Measurements from ENCODE around the gene STARD3NL.

Gene STARD3NL

GRCh38 chr7:38191791-38192190 is 13.7 kb downstream of the STARD3NL start:
- H3K4me3 ChIP-seq (ENCODE audit: low read depth, low read length) = no peak overlapping the region
- no peaks in the 10 kb centered on the region for H3K9me3 ChIP-seq (ENCODE audit: severe bottlenecking)
- H3K36me3 ChIP-seq = no peaks in the 10 kb centered on the region
- no peaks in the 10 kb centered on the region for H3K27me3 ChIP-seq (ENCODE audit: insufficient read depth, low read depth, severe bottlenecking)
- no peak overlapping the region for H3K27ac ChIP-seq
- no peak for DNase-seq
- TF ChIP-seq CTCF (IDR thresholded peaks at IDR 0.05; ENCODE audit: low read depth, low read length) = no peak

DNA sequence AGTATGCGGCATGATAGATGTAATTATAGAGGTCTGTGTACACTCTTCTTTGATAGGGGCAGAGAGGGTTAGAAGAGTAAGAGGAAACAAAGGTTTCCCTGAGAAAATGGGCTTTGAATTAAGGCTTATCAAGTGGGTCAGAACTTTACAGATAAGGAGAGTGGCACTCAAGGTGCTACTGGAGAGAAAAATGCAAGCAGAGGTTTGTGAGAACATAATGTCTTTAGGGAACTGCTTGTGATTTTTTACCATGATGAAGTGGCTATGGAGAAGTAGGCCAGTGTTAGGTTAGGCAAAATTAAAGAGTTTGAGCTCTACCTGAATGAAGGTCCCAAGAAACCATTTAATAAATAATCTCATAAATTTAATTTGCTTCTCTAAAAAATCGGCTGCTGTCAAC is 14.3 kb downstream of the STARD3NL start:
- no peak overlapping the region for H3K4me3 ChIP-seq (ENCODE audit: low read depth, low read length)
- H3K36me3 ChIP-seq = no peaks in the 10 kb centered on the region
- DNase-seq = no peak
- no peaks in the 10 kb centered on the region for H3K27me3 ChIP-seq (ENCODE audit: insufficient read depth, low read depth, severe bottlenecking)
- no peaks in the 10 kb centered on the region for H3K9me3 ChIP-seq (ENCODE audit: severe bottlenecking)
- no peak overlapping the region for H3K27ac ChIP-seq
- no peak for TF ChIP-seq CTCF (IDR thresholded peaks at IDR 0.05; ENCODE audit: low read depth, low read length)

DNA sequence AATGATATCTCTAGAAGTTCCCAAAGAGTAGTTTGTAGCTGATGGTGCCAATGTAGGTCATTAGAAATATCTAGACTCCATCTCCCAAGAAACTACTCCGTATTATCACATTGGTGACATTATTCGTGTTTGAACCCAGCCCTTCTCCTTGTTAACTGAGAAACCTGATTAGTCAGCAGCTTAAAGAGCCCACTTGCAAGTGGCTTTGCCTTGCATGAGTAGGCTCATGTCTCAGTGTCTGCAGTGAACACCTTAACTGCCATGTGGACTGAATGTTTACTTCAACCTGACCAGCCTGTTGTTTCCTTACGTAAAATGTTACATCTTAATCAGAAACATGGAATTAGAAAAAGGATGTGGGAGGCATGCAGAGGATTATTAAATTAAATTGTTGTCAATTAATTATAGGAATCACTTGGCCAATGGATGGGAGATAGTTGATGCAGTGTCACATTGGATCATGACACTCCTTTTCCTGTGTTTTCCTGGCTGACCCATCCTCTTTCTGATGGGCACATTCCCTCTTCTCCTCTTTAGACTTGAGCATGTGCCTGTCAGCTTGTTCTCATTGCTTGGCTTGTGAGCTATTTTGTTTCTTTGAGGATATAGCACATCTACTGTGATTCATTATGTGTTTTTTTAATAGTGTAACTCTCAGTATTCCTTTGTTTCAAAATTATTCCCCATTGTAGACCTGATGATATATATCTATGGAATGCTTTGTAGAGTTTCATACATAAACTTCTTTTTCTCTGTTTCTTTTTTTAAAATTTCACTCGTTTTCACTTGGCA is 18.0 kb downstream of the STARD3NL start:
- Histone ChIP-seq H3K27me3 (ENCODE audit: insufficient read depth, low read depth, severe bottlenecking) (no peaks in the 10 kb centered on the region), H3K36me3 (no peaks in the 10 kb centered on the region), H3K27ac (no peak overlapping the region), H3K9me3 (ENCODE audit: severe bottlenecking) (no peaks in the 10 kb centered on the region), H3K4me3 (ENCODE audit: low read depth, low read length) (no peak overlapping the region)
- DNase-seq = no peak
- no peak for TF ChIP-seq CTCF (IDR thresholded peaks at IDR 0.05; ENCODE audit: low read depth, low read length)

- no peaks in the 10 kb centered on the region for H3K27me3 ChIP-seq (ENCODE audit: insufficient read depth, low read depth, severe bottlenecking)
- TF ChIP-seq CTCF (IDR thresholded peaks at IDR 0.05; ENCODE audit: low read depth, low read length) = no peak
- H3K4me3 ChIP-seq (ENCODE audit: low read depth, low read length) = no peak overlapping the region
- DNase-seq = no peak
- H3K36me3 ChIP-seq = peaks cover 10% of the 10 kb centered on the region
- H3K27ac ChIP-seq = no peak overlapping the region
- H3K9me3 ChIP-seq (ENCODE audit: severe bottlenecking) = no peaks in the 10 kb centered on the region
These were observed 20.3 kb downstream of the STARD3NL start for GRCh38 chr7:38198366-38198765.

GRCh38 chr7:38199154-38199553 is 21.1 kb downstream of the STARD3NL start:
- TF ChIP-seq CTCF (IDR thresholded peaks at IDR 0.05; ENCODE audit: low read depth, low read length) = no peak
- H3K9me3 ChIP-seq (ENCODE audit: severe bottlenecking) = no peaks in the 10 kb centered on the region
- peaks cover 10% of the 10 kb centered on the region for H3K36me3 ChIP-seq
- DNase-seq = no peak
- no peak overlapping the region for H3K27ac ChIP-seq
- H3K4me3 ChIP-seq (ENCODE audit: low read depth, low read length) = no peak overlapping the region
- no peaks in the 10 kb centered on the region for H3K27me3 ChIP-seq (ENCODE audit: insufficient read depth, low read depth, severe bottlenecking)

DNA sequence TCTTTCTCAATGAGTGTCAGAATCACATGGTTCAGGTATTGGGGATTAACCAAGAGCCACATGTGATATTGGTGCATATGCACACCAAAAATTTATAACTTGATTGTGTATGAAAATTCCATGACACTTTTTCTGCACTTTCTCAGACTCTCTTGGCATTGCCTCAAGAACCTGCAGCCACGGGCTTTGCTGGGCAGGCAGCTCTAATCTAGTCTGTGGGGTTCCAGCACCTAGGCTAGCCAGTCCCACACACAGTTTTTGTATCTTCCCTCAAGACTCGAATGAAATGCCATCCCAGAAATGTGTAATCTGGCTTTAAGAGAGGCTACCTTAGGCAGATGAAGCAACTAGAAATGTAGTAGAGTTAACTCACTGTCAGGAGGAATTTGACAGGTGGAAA is 21.7 kb downstream of the STARD3NL start:
- TF ChIP-seq CTCF (IDR thresholded peaks at IDR 0.05; ENCODE audit: low read depth, low read length) = no peak
- Histone ChIP-seq H3K36me3 (peaks cover 10% of the 10 kb centered on the region), H3K27ac (no peak overlapping the region), H3K27me3 (ENCODE audit: insufficient read depth, low read depth, severe bottlenecking) (no peaks in the 10 kb centered on the region), H3K4me3 (ENCODE audit: low read depth, low read length) (no peak overlapping the region), H3K9me3 (ENCODE audit: severe bottlenecking) (no peaks in the 10 kb centered on the region)
- DNase-seq = no peak

Measured in WERI-Rb-1 (cell line).